ENCODE results near the gene TJAP1. TPM values are rescaled to one million over a fixed set of nuclear protein-coding genes. Genes with fewer than 3 reads are reported as not detected.
"Not testable (repeated sequence)": the region's sequence is repeated elsewhere in the genome, so short reads cannot be mapped to it uniquely, and the experiment has no call there.

Gene TJAP1
- total RNA-seq, 1 donor from 2014 or later: 24.1 TPM

GRCh38 chr6:43459535-43459934 lies 17.8 kb upstream of the TJAP1 start:
- no peaks in the 10 kb centered on the region for H3K9me3 ChIP-seq (replicated peaks)
- intact Hi-C loops (cut with micrococcal nuclease): no loop called here
- H3K27ac ChIP-seq (replicated peaks): no peak overlapping the region
- TF ChIP-seq CTCF (IDR thresholded peaks at IDR 0.05; ENCODE audit: borderline replicate concordance): no peak
- no peak for DNase-seq
- no peak overlapping the region for H3K4me3 ChIP-seq
- H3K36me3 ChIP-seq: no peaks in the 10 kb centered on the region
- H3K27me3 ChIP-seq (ENCODE audit: low read depth): peaks cover 83% of the 10 kb centered on the region
- H3K4me1 ChIP-seq: peaks cover 14% of the 10 kb centered on the region

GRCh38 chr6:43460032-43460431 lies 17.3 kb upstream of the TJAP1 start:
- intact Hi-C loops (cut with micrococcal nuclease): no loop called here
- H3K27me3 ChIP-seq (ENCODE audit: low read depth): peaks cover 83% of the 10 kb centered on the region
- no peak for TF ChIP-seq CTCF (IDR thresholded peaks at IDR 0.05; ENCODE audit: borderline replicate concordance)

GRCh38 chr6:43461936-43462335 lies 15.4 kb upstream of the TJAP1 start:
- H3K9me3 ChIP-seq (replicated peaks): no peaks in the 10 kb centered on the region
- no peak for TF ChIP-seq CTCF (IDR thresholded peaks at IDR 0.05; ENCODE audit: borderline replicate concordance)
- H3K36me3 ChIP-seq: no peaks in the 10 kb centered on the region
- intact Hi-C loops (cut with micrococcal nuclease): no loop called here
- no peak overlapping the region for H3K27ac ChIP-seq (replicated peaks)
- H3K27me3 ChIP-seq (ENCODE audit: low read depth): peaks cover 72% of the 10 kb centered on the region
- H3K4me1 ChIP-seq: no peaks in the 10 kb centered on the region
- no peak for DNase-seq
- no peak overlapping the region for H3K4me3 ChIP-seq

More at GRCh38 chr6:43460032-43460431, 17.3 kb upstream of the TJAP1 start:
- no peak for DNase-seq
- Histone ChIP-seq H3K36me3 (no peaks in the 10 kb centered on the region), H3K27ac (replicated peaks) (no peak overlapping the region), H3K4me3 (no peak overlapping the region), H3K9me3 (replicated peaks) (no peaks in the 10 kb centered on the region), H3K4me1 (peaks cover 10% of the 10 kb centered on the region)

- TF ChIP-seq CTCF (IDR thresholded peaks at IDR 0.05; ENCODE audit: borderline replicate concordance): no peak
- no peak for DNase-seq
- H3K27ac ChIP-seq (replicated peaks): no peak overlapping the region
- H3K27me3 ChIP-seq (ENCODE audit: low read depth): peaks cover 52% of the 10 kb centered on the region
- H3K36me3 ChIP-seq: no peaks in the 10 kb centered on the region
- intact Hi-C loops (cut with micrococcal nuclease): no loop called here
- H3K9me3 ChIP-seq (replicated peaks): no peaks in the 10 kb centered on the region
- H3K4me3 ChIP-seq: no peak overlapping the region
- peaks cover 18% of the 10 kb centered on the region for H3K4me1 ChIP-seq
Observed at GRCh38 chr6:43464337-43464736, 13.0 kb upstream of the TJAP1 start.

GRCh38 chr6:43465948-43466347 lies 11.4 kb upstream of the TJAP1 start:
- H3K36me3 ChIP-seq: no peaks in the 10 kb centered on the region
- no peak for TF ChIP-seq CTCF (IDR thresholded peaks at IDR 0.05; ENCODE audit: borderline replicate concordance)
- H3K27ac ChIP-seq (replicated peaks): no peak overlapping the region
- H3K4me3 ChIP-seq: no peak overlapping the region
- peaks cover 25% of the 10 kb centered on the region for H3K4me1 ChIP-seq
- intact Hi-C loops (cut with micrococcal nuclease): no loop called here
- DNase-seq: no peak
- peaks cover 38% of the 10 kb centered on the region for H3K27me3 ChIP-seq (ENCODE audit: low read depth)
- H3K9me3 ChIP-seq (replicated peaks): no peaks in the 10 kb centered on the region

- H3K4me3 ChIP-seq; DNase-seq; H3K36me3 ChIP-seq; H3K9me3 ChIP-seq (replicated peaks); intact Hi-C loops (cut with micrococcal nuclease): not testable (repeated sequence)
- H3K27me3 ChIP-seq (ENCODE audit: low read depth): peaks cover 29% of the 10 kb centered on the region
- peak overlapping the region; percentile 84 for H3K27ac ChIP-seq (replicated peaks)
- peaks cover 25% of the 10 kb centered on the region for H3K4me1 ChIP-seq
Observed at GRCh38 chr6:43467265-43467664, 10.1 kb upstream of the TJAP1 start.

Measured in left ventricle myocardium inferior (tissue), 1 donor.